ENCODE measurements around the gene VTI1A.

VTI1A gene

GRCh38 chr10:112811741-112812551, 364.9 kb downstream of the VTI1A start:
- no peak for DNase-seq (ENCODE audit: low spot score)

GRCh38 chr10:112812586-112812985, 365.6 kb downstream of the VTI1A start:
- DNase-seq (ENCODE audit: low spot score), result no peak

GRCh38 chr10:112813866-112814591, 367.0 kb downstream of the VTI1A start:
- DNase-seq (ENCODE audit: low spot score), result no peak

GRCh38 chr10:112815269-112816032, 368.4 kb downstream of the VTI1A start:
- no peak for DNase-seq (ENCODE audit: low spot score)

GRCh38 chr10:112816033-112816430, 369.0 kb downstream of the VTI1A start:
- no peak for DNase-seq (ENCODE audit: low spot score)

GRCh38 chr10:112816891-112817290, 369.9 kb downstream of the VTI1A start:
- no peak for DNase-seq (ENCODE audit: low spot score)

- DNase-seq (ENCODE audit: low spot score), result no peak
Observed at GRCh38 chr10:112817981-112818777, 371.2 kb downstream of the VTI1A start.

GRCh38 chr10:112819231-112819630, 372.2 kb downstream of the VTI1A start:
- DNase-seq (ENCODE audit: low spot score), result no peak

- no peak for DNase-seq (ENCODE audit: low spot score)
Observed at GRCh38 chr10:112820320-112820719, 373.3 kb downstream of the VTI1A start.

- no peak for DNase-seq (ENCODE audit: low spot score)
Observed at GRCh38 chr10:112821038-112821437, 374.0 kb downstream of the VTI1A start.

- DNase-seq (ENCODE audit: low spot score), result no peak
Observed at GRCh38 chr10:112821663-112822062, 374.6 kb downstream of the VTI1A start.

GRCh38 chr10:112823007-112823406, 376.0 kb downstream of the VTI1A start:
- DNase-seq (ENCODE audit: low spot score), result no peak

GRCh38 chr10:112823604-112824003, 376.6 kb downstream of the VTI1A start:
- DNase-seq (ENCODE audit: low spot score), result no peak

- DNase-seq (ENCODE audit: low spot score), result peak; percentile 29
Observed at GRCh38 chr10:112826018-112826697, 379.1 kb downstream of the VTI1A start.

GRCh38 chr10:112827086-112827485, 380.1 kb downstream of the VTI1A start:
- DNase-seq (ENCODE audit: low spot score), result no peak

- no peak for DNase-seq (ENCODE audit: low spot score)
Observed at GRCh38 chr10:112827951-112828350, 380.9 kb downstream of the VTI1A start.

GRCh38 chr10:112831859-112832258, 384.8 kb downstream of the VTI1A start:
- DNase-seq (ENCODE audit: low spot score), result no peak

GRCh38 chr10:112832361-112832878, 385.4 kb downstream of the VTI1A start:
- no peak for DNase-seq (ENCODE audit: low spot score)

- DNase-seq (ENCODE audit: low spot score), result no peak
Observed at GRCh38 chr10:112832959-112833358, 385.9 kb downstream of the VTI1A start.

GRCh38 chr10:112834751-112835181, 387.8 kb downstream of the VTI1A start:
- DNase-seq (ENCODE audit: low spot score), result no peak

GRCh38 chr10:112835217-112835715, 388.3 kb downstream of the VTI1A start:
- no peak for DNase-seq (ENCODE audit: low spot score)
